Measurements from ENCODE around the gene SPO11. TPM values are rescaled to one million over a fixed set of nuclear protein-coding genes. Genes with fewer than 3 reads are reported as not detected.
A peak's percentile ranks its signal among the peaks of the same experiment; 100 is the strongest.
"Not testable (repeated sequence)": the region's sequence is repeated elsewhere in the genome, so short reads cannot be mapped to it uniquely, and the experiment has no call there.

The SPO11 gene
- total RNA-seq, 2 donors from 2014 or later: not detected

GRCh38 chr20:57326667-57327455 is 2.7 kb upstream of the SPO11 start:
- no peak for DNase-seq (ENCODE audit: low spot score)

GRCh38 chr20:57327820-57328219 is 1.8 kb upstream of the SPO11 start:
- no peak for DNase-seq (ENCODE audit: low spot score)
- intact Hi-C loops (cut with DNase I): no loop called here

More at GRCh38 chr20:57326667-57327455, 2.7 kb upstream of the SPO11 start:
- intact Hi-C loops (cut with DNase I): no loop called here

GRCh38 chr20:57330998-57331397 is 1.4 kb downstream of the SPO11 start:
- intact Hi-C loops (cut with DNase I): no loop called here

GRCh38 chr20:57332105-57333089 is 2.8 kb downstream of the SPO11 start:
- no peak for DNase-seq (ENCODE audit: low spot score)
- intact Hi-C loops (cut with DNase I): no loop called here

More at GRCh38 chr20:57330998-57331397, 1.4 kb downstream of the SPO11 start:
- DNase-seq (ENCODE audit: low spot score): no peak

GRCh38 chr20:57335392-57335791 is 5.8 kb downstream of the SPO11 start:
- intact Hi-C loops (cut with DNase I): no loop called here
- DNase-seq (ENCODE audit: low spot score): no peak

- intact Hi-C loops (cut with DNase I): no loop called here
- no peak for DNase-seq (ENCODE audit: low spot score)
Observed at GRCh38 chr20:57341663-57342062, 12.1 kb downstream of the SPO11 start.

GRCh38 chr20:57342829-57343228 is 13.2 kb downstream of the SPO11 start:
- no peak for DNase-seq (ENCODE audit: low spot score)
- intact Hi-C loops (cut with DNase I): no loop called here

GRCh38 chr20:57346477-57346876 is 16.9 kb downstream of the SPO11 start:
- peak; percentile 93 for DNase-seq (ENCODE audit: low spot score)
- intact Hi-C loops (cut with DNase I): loop anchor here (5.0 kb wide), 2 partner anchors 254 to 794 kb away; no protein-coding TSS in a partner anchor

GRCh38 chr20:57347393-57347792 is 17.8 kb downstream of the SPO11 start:
- intact Hi-C loops (cut with DNase I): loop anchor here (5.0 kb wide), 2 partner anchors 255 to 795 kb away; no protein-coding TSS in a partner anchor

GRCh38 chr20:57348200-57348921 is 18.8 kb downstream of the SPO11 start:
- not testable (repeated sequence) for DNase-seq (ENCODE audit: low spot score)
- intact Hi-C loops (cut with DNase I): loop anchor here (5.0 kb wide), 2 partner anchors 256 to 796 kb away; no protein-coding TSS in a partner anchor

More at GRCh38 chr20:57347393-57347792, 17.8 kb downstream of the SPO11 start:
- DNase-seq (ENCODE audit: low spot score): no peak

- intact Hi-C loops (cut with DNase I): loop anchor here (5.0 kb wide), 2 partner anchors 257 to 797 kb away; no protein-coding TSS in a partner anchor
- DNase-seq (ENCODE audit: low spot score): not testable (repeated sequence)
Observed at GRCh38 chr20:57348922-57349574, 19.4 kb downstream of the SPO11 start.

GRCh38 chr20:57350081-57350710 is 20.6 kb downstream of the SPO11 start:
- DNase-seq (ENCODE audit: low spot score): no peak
- intact Hi-C loops (cut with DNase I): no loop called here

- intact Hi-C loops (cut with DNase I); DNase-seq (ENCODE audit: low spot score): not testable (repeated sequence)
Observed at GRCh38 chr20:57350726-57351041, 21.1 kb downstream of the SPO11 start.

GRCh38 chr20:57351042-57351783 is 21.6 kb downstream of the SPO11 start, which contains the start of gene RAE1:
Gene RAE1, plus strand, starts transcription at chr20:57351255. Its CDS starts 2,784 bp downstream, at chr20:57354039.
- DNase-seq (ENCODE audit: low spot score): peak; percentile 97
- intact Hi-C loops (cut with DNase I): no loop called here

GRCh38 chr20:57352305-57352704 is 22.7 kb downstream of the SPO11 start:
- intact Hi-C loops (cut with DNase I): no loop called here

GRCh38 chr20:57353351-57353750 is 23.7 kb downstream of the SPO11 start:
- intact Hi-C loops (cut with DNase I): no loop called here
- DNase-seq (ENCODE audit: low spot score): no peak

More at GRCh38 chr20:57352305-57352704, 22.7 kb downstream of the SPO11 start:
- no peak for DNase-seq (ENCODE audit: low spot score)

GRCh38 chr20:57361517-57361916 is 31.9 kb downstream of the SPO11 start:
- intact Hi-C loops (cut with DNase I): no loop called here
- no peak for DNase-seq (ENCODE audit: low spot score)

All from posterior vena cava (tissue), 2 donors.